ENCODE data around the gene CCN5.

DNA sequence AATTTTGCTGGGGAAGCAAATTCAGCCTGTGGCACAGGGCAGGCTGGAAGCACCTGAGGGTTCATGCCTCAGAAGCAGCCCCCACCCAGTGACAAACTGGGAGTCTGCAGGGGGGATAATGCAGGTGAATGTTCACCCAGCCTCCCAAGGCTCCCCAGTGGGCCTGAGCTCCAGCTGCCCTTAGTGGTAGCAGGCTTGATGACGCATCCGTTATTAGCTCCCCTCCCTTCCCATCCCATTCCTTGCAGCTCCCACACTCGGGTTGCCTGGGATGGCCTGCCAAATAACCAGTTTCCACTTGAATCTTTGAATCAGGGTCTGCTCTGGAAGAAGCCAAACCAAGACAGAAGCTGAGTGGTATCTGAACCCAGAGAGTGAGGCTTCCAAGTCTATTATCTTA lies 46.3 kb downstream of the CCN5 start:
- no peak for TF ChIP-seq HOXA7 (CRISPR knock-in tag; IDR thresholded peaks at IDR 0.05)
- TF ChIP-seq SP4 (CRISPR knock-in tag; IDR thresholded peaks at IDR 0.05): no peak
- no peak for TF ChIP-seq JUND (CRISPR knock-in tag; IDR thresholded peaks at IDR 0.05)
